GM12892 (cell line): ENCODE results near the gene KCNT2.

ENCODE experiments used
- POLR2A ChIP-seq: IDR thresholded peaks from 2 replicates; pipeline ENCODE4 v1.6.1; 2011; ENCODE audit warnings: low read depth, low read length, control low read depth
- TAF1 ChIP-seq: IDR thresholded peaks from 2 replicates; pipeline ENCODE4 v1.6.1; 2011; ENCODE audit warnings: low read depth, mild to moderate bottlenecking, control low read depth, low read length, borderline replicate concordance

DNA sequence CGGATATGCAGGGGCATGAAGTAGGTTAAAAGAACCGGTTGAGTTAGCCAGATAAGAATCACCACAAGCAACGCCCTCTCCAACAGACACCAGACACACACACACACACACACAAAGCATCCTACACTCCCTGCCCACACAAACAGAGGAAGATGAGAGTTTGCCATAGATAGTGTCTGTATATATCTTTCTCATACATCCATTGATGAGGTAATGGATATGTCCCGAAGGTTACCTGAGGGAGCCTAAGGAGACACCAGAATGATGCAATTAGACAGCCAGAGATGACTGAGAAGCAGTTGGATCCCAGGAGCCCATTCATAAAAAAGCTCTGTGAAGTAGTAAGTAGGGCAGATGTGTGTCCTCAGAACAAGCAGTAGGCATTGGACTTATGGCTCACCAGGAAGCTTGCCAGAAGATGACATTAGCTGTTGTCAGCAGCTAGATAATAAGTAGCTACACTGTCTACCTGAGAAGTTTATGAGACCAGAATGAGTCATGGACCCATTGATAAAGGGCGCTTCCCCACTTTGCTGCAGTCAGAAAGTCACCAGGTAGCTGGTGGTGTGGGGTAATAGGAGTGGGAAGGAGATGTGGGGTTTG lies 247.0 kb downstream of the KCNT2 start:
- no peak for TF ChIP-seq TAF1
- no peak for TF ChIP-seq POLR2A
